ENCODE results near the gene FCRL6. TPM values are rescaled to one million over a fixed set of nuclear protein-coding genes. Genes with fewer than 3 reads are reported as not detected.

The FCRL6 gene
- total RNA-seq, 1 donor from 2014 or later, result not detected

DNA sequence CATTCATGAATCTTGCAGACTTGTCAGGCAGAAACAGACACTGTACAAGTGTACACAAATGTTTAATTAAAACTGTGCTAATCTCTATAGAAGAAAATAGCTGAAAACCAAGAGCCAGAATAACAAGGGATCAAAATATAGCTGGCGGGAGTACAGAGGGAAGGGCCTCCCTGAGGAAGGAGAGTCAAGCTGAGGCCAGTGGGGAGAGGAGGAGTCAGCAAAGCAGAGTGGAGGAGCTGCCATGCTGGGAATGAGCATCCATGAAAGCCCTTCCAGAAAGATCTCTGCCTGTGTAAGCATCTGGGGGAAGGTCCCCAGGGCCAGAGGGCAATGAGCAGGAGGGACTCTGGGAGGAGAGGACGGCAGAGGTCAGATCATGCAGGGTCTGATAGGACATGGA, 39.6 kb downstream of the FCRL6 start:
- TF ChIP-seq, protein P1, sequence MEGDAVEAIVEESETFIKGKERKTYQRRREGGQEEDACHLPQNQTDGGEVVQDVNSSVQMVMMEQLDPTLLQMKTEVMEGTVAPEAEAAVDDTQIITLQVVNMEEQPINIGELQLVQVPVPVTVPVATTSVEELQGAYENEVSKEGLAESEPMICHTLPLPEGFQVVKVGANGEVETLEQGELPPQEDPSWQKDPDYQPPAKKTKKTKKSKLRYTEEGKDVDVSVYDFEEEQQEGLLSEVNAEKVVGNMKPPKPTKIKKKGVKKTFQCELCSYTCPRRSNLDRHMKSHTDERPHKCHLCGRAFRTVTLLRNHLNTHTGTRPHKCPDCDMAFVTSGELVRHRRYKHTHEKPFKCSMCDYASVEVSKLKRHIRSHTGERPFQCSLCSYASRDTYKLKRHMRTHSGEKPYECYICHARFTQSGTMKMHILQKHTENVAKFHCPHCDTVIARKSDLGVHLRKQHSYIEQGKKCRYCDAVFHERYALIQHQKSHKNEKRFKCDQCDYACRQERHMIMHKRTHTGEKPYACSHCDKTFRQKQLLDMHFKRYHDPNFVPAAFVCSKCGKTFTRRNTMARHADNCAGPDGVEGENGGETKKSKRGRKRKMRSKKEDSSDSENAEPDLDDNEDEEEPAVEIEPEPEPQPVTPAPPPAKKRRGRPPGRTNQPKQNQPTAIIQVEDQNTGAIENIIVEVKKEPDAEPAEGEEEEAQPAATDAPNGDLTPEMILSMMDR (IDR thresholded peaks at IDR 0.05; ENCODE audit: unreplicated experiment), result no peak
- H3K36me3 Mint-ChIP-seq (ENCODE audit: insufficient read depth), result no peaks in the 10 kb centered on the region
- H3K27ac Mint-ChIP-seq, result no peak overlapping the region

DNA sequence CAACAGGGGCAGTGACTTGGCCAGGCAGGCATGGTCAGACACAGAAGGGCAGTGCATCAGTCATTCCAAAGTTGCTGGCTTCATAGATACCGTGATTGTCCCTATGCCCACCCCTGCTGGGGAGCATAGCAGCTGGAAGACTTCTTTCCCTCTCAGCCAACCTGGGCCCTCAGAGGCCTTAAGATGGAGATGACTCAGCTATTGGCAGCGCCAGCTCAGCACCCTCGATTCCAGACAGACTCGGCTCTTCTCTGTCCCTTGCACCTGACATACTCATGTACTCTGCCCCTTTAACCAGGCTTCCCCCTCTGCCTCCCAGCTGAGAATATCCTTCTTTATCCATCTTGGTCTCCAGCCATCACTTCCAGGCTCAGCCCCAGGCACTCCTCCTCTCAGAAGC, 41.3 kb downstream of the FCRL6 start:
- Mint-ChIP-seq H3K4me1 (ENCODE audit: low read depth) (no peaks in the 10 kb centered on the region), H3K9me3 (ENCODE audit: low read depth) (no peaks in the 10 kb centered on the region), H3K27me3 (peaks cover 71% of the 10 kb centered on the region), H3K27ac (no peak overlapping the region), H3K4me3 (ENCODE audit: low read depth) (no peak overlapping the region), H3K36me3 (ENCODE audit: insufficient read depth) (no peaks in the 10 kb centered on the region)
- DNase-seq (ENCODE audit: low spot score, unreplicated experiment), result no peak
- TF ChIP-seq, protein P1 (IDR thresholded peaks at IDR 0.05; ENCODE audit: unreplicated experiment), result no peak

More for the DNA sequence above, 39.6 kb downstream of the FCRL6 start:
- H3K9me3 Mint-ChIP-seq (ENCODE audit: low read depth), result no peaks in the 10 kb centered on the region
- peaks cover under 1% of the 10 kb centered on the region for H3K4me1 Mint-ChIP-seq (ENCODE audit: low read depth)
- peaks cover 67% of the 10 kb centered on the region for H3K27me3 Mint-ChIP-seq
- H3K4me3 Mint-ChIP-seq (ENCODE audit: low read depth), result no peak overlapping the region
- DNase-seq (ENCODE audit: low spot score, unreplicated experiment), result no peak

DNA sequence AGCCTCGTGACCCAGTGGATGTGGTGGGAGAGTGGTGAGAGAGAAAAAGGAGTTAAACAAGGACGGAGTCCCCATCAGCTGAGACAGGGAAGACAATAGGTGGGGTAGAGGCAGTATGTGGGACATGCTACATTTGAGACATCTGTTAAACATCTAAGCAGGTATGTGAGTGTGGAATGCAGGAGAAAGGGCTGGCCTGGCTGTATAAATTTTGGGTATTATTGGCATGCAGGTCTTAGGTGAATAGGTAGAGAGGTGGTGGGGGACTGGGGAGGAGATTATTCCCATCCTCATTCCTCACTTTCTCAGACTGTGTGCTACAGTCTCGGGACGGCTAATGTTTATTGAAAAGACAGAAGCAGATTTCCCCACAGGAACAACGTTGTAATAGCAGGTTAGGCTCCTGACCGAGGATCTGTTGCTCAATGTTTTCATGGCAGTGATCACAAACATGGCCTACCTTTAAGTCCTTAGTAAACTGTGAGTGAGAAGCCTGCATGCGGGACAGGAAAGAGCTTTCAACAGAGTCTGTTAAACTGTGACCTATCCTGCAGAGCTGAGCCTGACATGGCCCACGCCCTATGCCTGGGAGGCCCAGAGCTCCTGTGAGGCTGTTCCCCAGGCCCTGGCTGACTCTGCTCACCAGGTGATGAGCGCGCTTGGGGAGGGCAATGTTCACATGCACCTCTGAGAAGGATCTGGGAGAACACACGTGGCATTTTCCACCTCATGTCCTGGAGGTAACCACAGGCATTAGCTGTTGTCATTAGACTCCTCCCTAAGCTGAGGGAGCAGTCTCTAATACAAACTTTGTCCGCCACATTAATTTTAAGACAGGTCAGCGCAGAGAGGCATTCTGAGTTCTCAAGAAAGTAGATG, 43.8 kb downstream of the FCRL6 start:
- no peak for DNase-seq (ENCODE audit: low spot score, unreplicated experiment)
- H3K4me1 Mint-ChIP-seq (ENCODE audit: low read depth), result no peaks in the 10 kb centered on the region
- H3K27ac Mint-ChIP-seq, result no peak overlapping the region
- no peak overlapping the region for H3K4me3 Mint-ChIP-seq (ENCODE audit: low read depth)
- peaks cover 77% of the 10 kb centered on the region for H3K27me3 Mint-ChIP-seq
- no peaks in the 10 kb centered on the region for H3K9me3 Mint-ChIP-seq (ENCODE audit: low read depth)
- no peaks in the 10 kb centered on the region for H3K36me3 Mint-ChIP-seq (ENCODE audit: insufficient read depth)
- TF ChIP-seq, protein P1 (IDR thresholded peaks at IDR 0.05; ENCODE audit: unreplicated experiment), result no peak

DNA sequence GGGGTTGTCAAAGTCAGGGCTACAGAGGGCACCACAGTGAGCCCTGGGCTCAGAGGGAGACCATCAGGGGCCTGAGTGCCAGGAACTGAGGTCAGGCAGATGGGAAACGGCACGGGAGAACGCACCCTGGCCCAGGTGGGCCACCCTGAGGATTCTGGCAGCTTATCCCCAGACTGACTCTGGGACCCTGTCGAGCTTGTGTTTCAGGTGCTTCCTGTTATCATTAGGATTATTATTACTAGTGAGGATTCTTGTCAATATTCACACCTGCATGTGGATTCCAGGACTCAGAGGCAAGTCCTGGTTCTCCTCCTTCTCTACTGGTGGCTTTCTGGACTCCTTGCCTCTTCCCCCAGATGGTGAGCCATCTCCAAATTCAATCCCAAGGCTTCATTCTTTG, 45.1 kb downstream of the FCRL6 start:
- H3K27me3 Mint-ChIP-seq, result peaks cover 79% of the 10 kb centered on the region
- no peak overlapping the region for H3K4me3 Mint-ChIP-seq (ENCODE audit: low read depth)
- no peak overlapping the region for H3K27ac Mint-ChIP-seq
- no peaks in the 10 kb centered on the region for H3K9me3 Mint-ChIP-seq (ENCODE audit: low read depth)
- H3K4me1 Mint-ChIP-seq (ENCODE audit: low read depth), result peaks cover under 1% of the 10 kb centered on the region
- no peak for DNase-seq (ENCODE audit: low spot score, unreplicated experiment)
- TF ChIP-seq, protein P1 (IDR thresholded peaks at IDR 0.05; ENCODE audit: unreplicated experiment), result no peak
- H3K36me3 Mint-ChIP-seq (ENCODE audit: insufficient read depth), result no peaks in the 10 kb centered on the region

DNA sequence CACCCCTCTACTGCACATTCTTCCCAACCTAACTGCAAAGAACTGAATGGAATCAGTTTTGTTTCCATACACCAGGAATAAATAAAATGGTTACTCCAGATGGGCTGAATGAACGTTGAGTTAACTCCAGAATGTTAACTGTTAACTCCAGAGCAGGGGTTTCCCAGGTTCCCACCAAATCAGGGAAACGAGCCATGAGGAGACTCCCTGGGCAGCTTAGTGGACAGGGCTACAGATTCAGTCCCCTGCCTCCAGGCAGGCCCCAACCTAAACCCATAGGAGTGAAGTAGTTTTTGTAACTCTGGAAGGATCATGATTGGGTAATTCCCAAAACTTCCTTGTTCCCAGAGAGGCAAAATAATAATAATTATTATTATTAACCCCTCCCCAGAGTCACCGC, 46.2 kb downstream of the FCRL6 start:
- Mint-ChIP-seq H3K36me3 (ENCODE audit: insufficient read depth) (no peaks in the 10 kb centered on the region), H3K4me3 (ENCODE audit: low read depth) (no peak overlapping the region), H3K27me3 (peaks cover 86% of the 10 kb centered on the region), H3K9me3 (ENCODE audit: low read depth) (no peaks in the 10 kb centered on the region), H3K27ac (no peak overlapping the region), H3K4me1 (ENCODE audit: low read depth) (peaks cover 8% of the 10 kb centered on the region)
- DNase-seq (ENCODE audit: low spot score, unreplicated experiment), result no peak
- TF ChIP-seq, protein P1 (IDR thresholded peaks at IDR 0.05; ENCODE audit: unreplicated experiment), result no peak
